ENCODE data around the gene FSCB. TPM values are rescaled to one million over a fixed set of nuclear protein-coding genes. Genes with fewer than 3 reads are reported as not detected.

Gene FSCB
- total and polyA plus RNA-seq, 2 of the 4 experiments (the other 2 are of a cell fraction), result under 0.01 TPM; not detected in 1

GRCh38 chr14:44462381-44462780 is 44.7 kb downstream of the FSCB start:
- ATAC-seq (ENCODE audit: low read depth), result no peak
- no peak overlapping the region for H2BK120ac ChIP-seq (ENCODE audit: low read depth, low read length)
- no CpG with 5 or more reads among the region's 1 CpG for WGBS, 2 experiments (ENCODE audit: extremely low coverage in 2 of 2, insufficient read length in 1 of 2)
- H3K9ac ChIP-seq (ENCODE audit: low read depth, low read length), result no peak overlapping the region
- no peak overlapping the region for H3K4me2 ChIP-seq (ENCODE audit: low read depth, low read length)
- no peak overlapping the region for H4K8ac ChIP-seq (ENCODE audit: low read depth in 2 of 2, low read length in 2 of 2)
- no TSS peak for BruUV-seq (replicated peaks)
- no peaks in the 10 kb centered on the region for H4K20me1 ChIP-seq (ENCODE audit: insufficient read depth, low read length)
- no peaks in the 10 kb centered on the region for H3K79me1 ChIP-seq (ENCODE audit: low read depth in 1 of 2, low read length in 2 of 2)
- no peaks in the 10 kb centered on the region for H3K9me1 ChIP-seq (ENCODE audit: insufficient read depth, low read length)
- no peak overlapping the region for H2AK9ac ChIP-seq (replicated peaks; ENCODE audit: low read depth, low read length, poor library complexity)
- H4K91ac ChIP-seq (ENCODE audit: insufficient read depth, low read depth, low read length), result no peak overlapping the region
- dilution Hi-C loops (cut with HindIII; ENCODE audit: low sequenced_read_pairs, unreplicated experiment), result no loop called here
- no peak overlapping the region for H2BK5ac ChIP-seq (ENCODE audit: low read depth, low read length, poor library complexity, severe bottlenecking)
- H2AFZ ChIP-seq (replicated peaks; ENCODE audit: low read length, poor library complexity), result no peak overlapping the region
- no peak for DNase-seq
- POLR2A ChIA-PET (ENCODE audit: unreplicated experiment), result no interaction called here
- intact Hi-C loops (cut with micrococcal nuclease), result no loop called here
- peaks cover 5% of the 10 kb centered on the region; the same call in 1 of the 2 replicates for H3K9me3 ChIP-seq (ENCODE audit: control insufficient read depth, insufficient read depth, low read length)
- no peak overlapping the region for H2BK20ac ChIP-seq (ENCODE audit: low read depth, low read length)
- in situ Hi-C loops (cut with MboI; ENCODE audit: low sequenced_read_pairs), result no loop called here
- no peak overlapping the region for H3K27ac ChIP-seq (ENCODE audit: insufficient read depth, low read length)
- no peaks in the 10 kb centered on the region for H3K4me1 ChIP-seq (ENCODE audit: control insufficient read depth, insufficient read depth, low read length)
- no peak overlapping the region for H3K14ac ChIP-seq (replicated peaks; ENCODE audit: low read depth, low read length)
- no peak overlapping the region for H2AK5ac ChIP-seq (ENCODE audit: low read depth, low read length)
- H3K23ac ChIP-seq (ENCODE audit: low read depth, low read length), result no peak overlapping the region
- H3K56ac ChIP-seq (ENCODE audit: extremely low read depth, insufficient read depth, low read length), result no peak overlapping the region
- H3K18ac ChIP-seq (ENCODE audit: low read depth, low read length), result no peak overlapping the region
- CTCF ChIA-PET, result no interaction called here
- no peak for TF ChIP-seq FOS (IDR thresholded peaks at IDR 0.05; ENCODE audit: low read depth, low read length)
- no peak for TF ChIP-seq CEBPB (IDR thresholded peaks at IDR 0.05; ENCODE audit: low read depth, low read length)
- no peak for TF ChIP-seq ELK1 (IDR thresholded peaks at IDR 0.05; ENCODE audit: borderline replicate concordance, low read depth, low read length)
- no peak for TF ChIP-seq CHD1 (IDR thresholded peaks at IDR 0.05; ENCODE audit: low read depth, low read length)
- no peak for TF ChIP-seq USF2 (IDR thresholded peaks at IDR 0.05; ENCODE audit: low read depth, low read length)
- no peak for TF ChIP-seq POLR2A (IDR thresholded peaks at IDR 0.05; ENCODE audit: low read depth, low read length)
- no peak for TF ChIP-seq CTCF (conservative IDR thresholded peaks at IDR 0.05; ENCODE audit: low read depth, low read length)
- no peak for TF ChIP-seq RCOR1 (IDR thresholded peaks at IDR 0.05; ENCODE audit: insufficient replicate concordance, low read length)
- TF ChIP-seq BHLHE40 (IDR thresholded peaks at IDR 0.05; ENCODE audit: low read depth, low read length), result no peak
- no peak for TF ChIP-seq NFE2L2 (IDR thresholded peaks at IDR 0.05; ENCODE audit: low read depth, low read length)
- TF ChIP-seq SMC3 (IDR thresholded peaks at IDR 0.05; ENCODE audit: low read depth, low read length), result no peak
- TF ChIP-seq MAZ (IDR thresholded peaks at IDR 0.05; ENCODE audit: borderline replicate concordance, low read depth, low read length), result no peak
- no peak for TF ChIP-seq MXI1 (IDR thresholded peaks at IDR 0.05; ENCODE audit: borderline replicate concordance, low read depth, low read length)
- TF ChIP-seq MAFK (IDR thresholded peaks at IDR 0.05; ENCODE audit: low read depth, low read length), result no peak
- TF ChIP-seq RAD21 (IDR thresholded peaks at IDR 0.05; ENCODE audit: low read length), result no peak
- H3K36me3 ChIP-seq (ENCODE audit: control insufficient read depth, insufficient read depth, low read length), result no peaks in the 10 kb centered on the region
- no peak overlapping the region for H4K5ac ChIP-seq (ENCODE audit: low read depth, low read length)
- no peak overlapping the region for H2BK15ac ChIP-seq (ENCODE audit: low read depth, low read length)
- no peaks in the 10 kb centered on the region for H3K27me3 ChIP-seq (ENCODE audit: control insufficient read depth, insufficient read depth, low read length)
- no peak overlapping the region for H3K4me3 ChIP-seq (ENCODE audit: insufficient read depth, low read depth, low read length)
- no peak overlapping the region for H3K4ac ChIP-seq (ENCODE audit: low read depth, low read length)

Data from IMR-90 (cell line).